Lung (tissue), 12 donors: ENCODE measurements around the gene LRRN4. TPM values are rescaled to one million over a fixed set of nuclear protein-coding genes. Genes with fewer than 3 reads are reported as not detected.

Experiments used
- ATAC-seq: fragments of 200-7000 bp; cut with Tn5 transposase; one replicate; pipeline ENCODE4 v1.9.1; 2020; ENCODE audit warnings: moderate number of reproducible peaks; ENCODE audit not compliant: insufficient read depth, low FRiP score
- DNase-seq, 3 donors: peaks; one replicate each; pipeline ENCODE4 v3.0.0-alpha.2; 2013 to 2017
- H3K27ac ChIP-seq, 2 donors: one replicate each; pipeline ENCODE4 v1.5.1; 2013; ENCODE audit warnings: mild to moderate bottlenecking in 2 of 2, moderate library complexity in 2 of 2, control low read depth in 1 of 2, inconsistent platforms in 1 of 2, low read depth in 1 of 2, low read length in 1 of 2
- H3K27me3 ChIP-seq, 3 donors: one replicate each; pipeline ENCODE4 v1.5.1; 2013; ENCODE audit warnings: low read length in 2 of 3; ENCODE audit not compliant: control insufficient read depth in 3 of 3, insufficient read depth in 3 of 3
- H3K36me3 ChIP-seq, 4 donors: one replicate each; pipeline ENCODE4 v1.5.1; 2013; ENCODE audit warnings: low read length in 4 of 4, mild to moderate bottlenecking in 1 of 4, moderate library complexity in 1 of 4; ENCODE audit not compliant: control insufficient read depth in 4 of 4, insufficient read depth in 4 of 4
- H3K4me1 ChIP-seq, 5 donors: one replicate each; pipeline ENCODE4 v1.5.1; 2013; ENCODE audit warnings: low read length in 5 of 5, mild to moderate bottlenecking in 2 of 5, moderate library complexity in 1 of 5; ENCODE audit not compliant: control insufficient read depth in 5 of 5, insufficient read depth in 5 of 5
- H3K4me3 ChIP-seq: one replicate; pipeline ENCODE4 v1.5.1; 2013; ENCODE audit warnings: mild to moderate bottlenecking, control low read depth, moderate library complexity
- H3K9ac ChIP-seq, 2 donors: one replicate each; pipeline ENCODE4 v1.5.1; 2013; ENCODE audit warnings: low read length in 2 of 2, control low read depth in 1 of 2; ENCODE audit not compliant: insufficient read depth in 1 of 2
- H3K9me3 ChIP-seq, 4 donors: one replicate each; pipeline ENCODE4 v1.5.1; 2013; ENCODE audit warnings: low read length in 3 of 4, mild to moderate bottlenecking in 1 of 4, moderate library complexity in 1 of 4; ENCODE audit not compliant: control insufficient read depth in 4 of 4, insufficient read depth in 3 of 4
- CTCF ChIP-seq: IDR thresholded peaks from 2 replicates; pipeline ENCODE4 v1.5.1; 2012; ENCODE audit warnings: mild to moderate bottlenecking; ENCODE audit errors: control extremely low read depth, extremely low read depth
- WGBS, 2 donors: extraction: QIAGEN DNeasy Blood & Tissue Kit; methylation state at CpG; one replicate each; pipeline ENCODE4 v1.1.7; 2013; 5-methylcytosine and 5-hydroxymethylcytosine counted together
- polyA plus RNA-seq, 2 donors: library from polyadenylated mRNA; stranded (reverse); fragments of 200-250 nt; gene quantifications; one replicate each; pipeline ENCODE4 v1.2.1, GENCODE V29; 2013
- total RNA-seq, 2 donors: library from RNA; depleted of rRNA in 1 of 2; stranded (reverse); fragments of >200 nt in 1 of 2; gene quantifications; one replicate each; pipeline ENCODE4 v1.2.1, GENCODE V29; 2014 to 2021
- donor health status: control.
- donor health status: control.
- donor health status: Bipolar disorder and iron deficiency.
- donor health status: healthy.
- donor health status: DM: yes; HTN: yes; CAD: no.

The LRRN4 gene
- total and polyA plus RNA-seq, 4 donors, result 9.8 to 62.3 (median 23.5) TPM

DNA sequence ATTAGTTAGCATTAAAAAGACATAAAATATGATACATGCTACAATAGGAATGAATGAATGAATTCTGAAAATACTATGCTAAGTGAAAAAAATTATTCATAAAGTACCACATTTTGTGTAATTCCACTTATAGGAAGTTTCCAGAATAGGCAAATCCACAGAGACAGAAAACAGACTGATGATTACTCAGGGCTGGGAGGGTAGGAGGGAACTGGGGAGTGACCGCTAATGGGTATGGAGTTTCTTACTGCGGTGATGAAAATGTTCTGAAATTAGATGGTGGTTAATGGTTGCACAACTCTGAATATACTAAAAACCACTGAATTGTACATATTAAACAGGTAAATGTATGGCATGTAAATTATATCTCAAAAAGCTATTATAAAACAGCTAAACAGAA is 46.4 kb upstream of the LRRN4 start:
- H3K36me3 ChIP-seq, result no peaks in the 10 kb centered on the region
- H3K27me3 ChIP-seq, result no peaks in the 10 kb centered on the region
- H3K9ac ChIP-seq, result no peak overlapping the region
- DNase-seq, result no peak
- 55 to 69% methylated on average over 2 of the region's 2 CpGs for WGBS, 2 donors
- H3K4me1 ChIP-seq, result no peaks in the 10 kb centered on the region
- H3K4me3 ChIP-seq, result no peak overlapping the region
- no peak overlapping the region for H3K27ac ChIP-seq
- H3K9me3 ChIP-seq, result no peaks in the 10 kb centered on the region
- no peak for ATAC-seq
- TF ChIP-seq CTCF, result no peak

- Histone ChIP-seq H3K36me3 (no peaks in the 10 kb centered on the region), H3K27me3 (no peaks in the 10 kb centered on the region), H3K9ac (no peak overlapping the region), H3K9me3 (no peaks in the 10 kb centered on the region), H3K27ac (no peak overlapping the region), H3K4me3 (no peak overlapping the region), H3K4me1 (no peaks in the 10 kb centered on the region)
- no peak for TF ChIP-seq CTCF
- DNase-seq (no peak), ATAC-seq (no peak)
Observed at GRCh38 chr20:6099819-6100218, 46.0 kb upstream of the LRRN4 start.

- H3K4me1 ChIP-seq, result no peaks in the 10 kb centered on the region
- no peak for DNase-seq
- no peak for TF ChIP-seq CTCF
- no peak overlapping the region for H3K4me3 ChIP-seq
- H3K9ac ChIP-seq, result no peak overlapping the region
- no peaks in the 10 kb centered on the region for H3K9me3 ChIP-seq
- WGBS, 2 donors, result 85 to 92% methylated on average over 5 of the region's 5 CpGs
- no peak for ATAC-seq
- H3K36me3 ChIP-seq, result no peaks in the 10 kb centered on the region
- H3K27ac ChIP-seq, result no peak overlapping the region
- H3K27me3 ChIP-seq, result no peaks in the 10 kb centered on the region
Observed at GRCh38 chr20:6095409-6095808, 41.5 kb upstream of the LRRN4 start.

GRCh38 chr20:6094565-6094964 is 40.7 kb upstream of the LRRN4 start:
- DNase-seq (no peak), ATAC-seq (no peak)
- Histone ChIP-seq H3K9ac (no peak overlapping the region), H3K36me3 (no peaks in the 10 kb centered on the region), H3K4me3 (no peak overlapping the region), H3K9me3 (no peaks in the 10 kb centered on the region), H3K27ac (no peak overlapping the region), H3K4me1 (no peaks in the 10 kb centered on the region), H3K27me3 (no peaks in the 10 kb centered on the region)
- 96 to 97% methylated on average over 4 of the region's 4 CpGs for WGBS, 2 donors
- TF ChIP-seq CTCF, result no peak
